Measurements from ENCODE around the gene PPID. TPM values are rescaled to one million over a fixed set of nuclear protein-coding genes. Genes with fewer than 3 reads are reported as not detected.
A peak's percentile ranks its signal among the peaks of the same experiment; 100 is the strongest.

PPID gene
- total and polyA plus RNA-seq, 2 donors (not counting 1 experiment from before 2014, with no cell fraction given): 9.4 to 23.7 TPM

DNA sequence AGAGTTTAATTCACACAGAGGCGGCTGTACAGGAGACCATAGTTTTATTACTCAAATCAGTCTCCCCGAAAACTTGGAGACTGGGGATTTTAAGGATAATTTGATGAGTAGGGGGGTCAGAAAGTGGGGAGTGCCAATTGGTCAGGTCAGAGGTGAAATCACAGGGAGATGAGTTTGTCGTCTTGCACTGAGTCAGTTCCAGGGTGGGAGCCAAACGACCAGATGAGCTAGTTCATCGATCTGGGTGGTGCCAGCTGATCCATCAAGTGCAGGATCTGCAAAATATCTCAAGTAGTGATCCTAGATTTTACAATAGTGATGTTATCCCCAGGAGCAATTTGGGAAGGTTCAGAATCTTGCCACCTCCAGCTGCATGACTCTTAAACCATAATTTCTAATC, 47.1 kb downstream of the PPID start:
- Mint-ChIP-seq H3K27me3 (no peaks in the 10 kb centered on the region), H3K27ac (no peak overlapping the region), H3K4me1 (peaks cover 15% of the 10 kb centered on the region), H3K4me3 (no peak overlapping the region), H3K9me3 (ENCODE audit: insufficient read depth) (no peaks in the 10 kb centered on the region)
- 100% methylated on average over 4 of the region's 5 CpGs for WGBS (ENCODE audit: insufficient coverage)
- Histone ChIP-seq H3K4me3 (ENCODE audit: control extremely low read depth in 1 of 5, extremely low read depth in 1 of 5, insufficient read depth in 1 of 5, low read depth in 2 of 5, low read length in 4 of 5) (no peak overlapping the region), H3K36me3 (replicated peaks in 1 of 2; ENCODE audit: control extremely low read depth in 1 of 2, control insufficient read depth in 1 of 2, extremely low read depth in 1 of 2, insufficient read depth in 2 of 2, low read length in 1 of 2) (no peaks in the 10 kb centered on the region), H3K27ac (ENCODE audit: low read length in 2 of 2) (no peak overlapping the region), H2AFZ (ENCODE audit: insufficient read depth, low read depth, low read length, poor library complexity, severe bottlenecking) (no peak overlapping the region), H3K79me2 (ENCODE audit: control insufficient read depth, insufficient read depth, low read length) (peaks cover 12% of the 10 kb centered on the region), H3K27me3 (replicated peaks in 1 of 4; ENCODE audit: control extremely low read depth in 1 of 4, control insufficient read depth in 3 of 4, insufficient read depth in 4 of 4, low read length in 3 of 4) (no peaks in the 10 kb centered on the region), H4K20me1 (ENCODE audit: control insufficient read depth, insufficient read depth, low read length, poor library complexity, severe bottlenecking) (no peaks in the 10 kb centered on the region), H3K9ac (ENCODE audit: low read length) (no peak overlapping the region), H3K9me3 (ENCODE audit: control extremely low read depth in 1 of 3, control insufficient read depth in 2 of 3, insufficient read depth in 1 of 3, low read length in 2 of 3) (no peaks in the 10 kb centered on the region), H3K4me2 (replicated peaks; ENCODE audit: low read depth, low read length, poor library complexity, severe bottlenecking) (no peak overlapping the region), H3K4me1 (ENCODE audit: control insufficient read depth in 2 of 2, insufficient read depth in 2 of 2, low read length in 2 of 2) (peaks cover 5 to 7% of the 10 kb centered on the region in 2 donors)
- ATAC-seq (ENCODE audit: low read depth) (no peak), DNase-seq (no peak)
- POLR2A ChIA-PET: no interaction called here
- intact Hi-C loops (cut with micrococcal nuclease): loop anchor here (10.0 kb wide), 1 partner anchor 399 kb away; no protein-coding TSS in a partner anchor
- TF ChIP-seq, protein P1, sequence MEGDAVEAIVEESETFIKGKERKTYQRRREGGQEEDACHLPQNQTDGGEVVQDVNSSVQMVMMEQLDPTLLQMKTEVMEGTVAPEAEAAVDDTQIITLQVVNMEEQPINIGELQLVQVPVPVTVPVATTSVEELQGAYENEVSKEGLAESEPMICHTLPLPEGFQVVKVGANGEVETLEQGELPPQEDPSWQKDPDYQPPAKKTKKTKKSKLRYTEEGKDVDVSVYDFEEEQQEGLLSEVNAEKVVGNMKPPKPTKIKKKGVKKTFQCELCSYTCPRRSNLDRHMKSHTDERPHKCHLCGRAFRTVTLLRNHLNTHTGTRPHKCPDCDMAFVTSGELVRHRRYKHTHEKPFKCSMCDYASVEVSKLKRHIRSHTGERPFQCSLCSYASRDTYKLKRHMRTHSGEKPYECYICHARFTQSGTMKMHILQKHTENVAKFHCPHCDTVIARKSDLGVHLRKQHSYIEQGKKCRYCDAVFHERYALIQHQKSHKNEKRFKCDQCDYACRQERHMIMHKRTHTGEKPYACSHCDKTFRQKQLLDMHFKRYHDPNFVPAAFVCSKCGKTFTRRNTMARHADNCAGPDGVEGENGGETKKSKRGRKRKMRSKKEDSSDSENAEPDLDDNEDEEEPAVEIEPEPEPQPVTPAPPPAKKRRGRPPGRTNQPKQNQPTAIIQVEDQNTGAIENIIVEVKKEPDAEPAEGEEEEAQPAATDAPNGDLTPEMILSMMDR (IDR thresholded peaks at IDR 0.05): no peak
- TF ChIP-seq EZH2 (IDR thresholded peaks at IDR 0.05; ENCODE audit: borderline replicate concordance, insufficient read depth, low read depth, low read length, poor library complexity, severe bottlenecking): no peak
- CTCF ChIA-PET: no interaction called here

DNA sequence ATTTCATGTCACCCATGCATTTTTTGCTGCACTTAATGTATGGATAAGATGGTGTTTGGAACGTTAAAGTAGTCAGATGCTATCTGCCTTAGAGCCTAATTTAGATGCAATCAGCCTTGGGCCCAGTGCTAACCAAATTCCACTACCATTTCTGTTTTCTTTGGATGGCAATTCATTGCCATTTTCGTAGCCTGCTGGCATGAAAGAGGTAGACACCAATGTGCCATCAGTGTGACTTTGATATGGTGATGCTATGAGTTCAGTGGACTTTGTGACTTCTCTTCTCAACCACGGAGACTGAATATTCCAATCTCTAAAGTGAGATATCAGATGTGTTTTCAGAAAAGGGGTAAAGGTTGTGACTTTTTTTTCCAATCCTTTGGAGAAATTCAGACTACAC, 49.6 kb downstream of the PPID start:
- H3K9ac ChIP-seq (ENCODE audit: low read length): no peak overlapping the region
- no peak overlapping the region for H2AFZ ChIP-seq (ENCODE audit: insufficient read depth, low read depth, low read length, poor library complexity, severe bottlenecking)
- no peaks in the 10 kb centered on the region for H4K20me1 ChIP-seq (ENCODE audit: control insufficient read depth, insufficient read depth, low read length, poor library complexity, severe bottlenecking)
- H3K4me2 ChIP-seq (replicated peaks; ENCODE audit: low read depth, low read length, poor library complexity, severe bottlenecking): no peak overlapping the region
- TF ChIP-seq, protein P1 (IDR thresholded peaks at IDR 0.05): no peak
- H3K27ac Mint-ChIP-seq: no peak overlapping the region
- H3K27me3 ChIP-seq (replicated peaks in 1 of 4; ENCODE audit: control extremely low read depth in 1 of 4, control insufficient read depth in 3 of 4, insufficient read depth in 4 of 4, low read length in 3 of 4): no peaks in the 10 kb centered on the region
- POLR2A ChIA-PET: no interaction called here
- H3K4me3 ChIP-seq (ENCODE audit: control extremely low read depth in 1 of 5, extremely low read depth in 1 of 5, insufficient read depth in 1 of 5, low read depth in 2 of 5, low read length in 4 of 5): no peak overlapping the region
- H3K9me3 ChIP-seq (ENCODE audit: control extremely low read depth in 1 of 3, control insufficient read depth in 2 of 3, insufficient read depth in 1 of 3, low read length in 2 of 3): no peaks in the 10 kb centered on the region
- WGBS (ENCODE audit: insufficient coverage): no CpG with 5 or more reads among the region's 3 CpGs
- H3K9me3 Mint-ChIP-seq (ENCODE audit: insufficient read depth): no peaks in the 10 kb centered on the region
- peaks cover 22% of the 10 kb centered on the region for H3K4me1 Mint-ChIP-seq
- DNase-seq (no peak), ATAC-seq (ENCODE audit: low read depth) (no peak)
- CTCF ChIA-PET: no interaction called here
- peak overlapping the region; percentile 39 for H3K4me3 Mint-ChIP-seq
- no peaks in the 10 kb centered on the region for H3K36me3 ChIP-seq (replicated peaks in 1 of 2; ENCODE audit: control extremely low read depth in 1 of 2, control insufficient read depth in 1 of 2, extremely low read depth in 1 of 2, insufficient read depth in 2 of 2, low read length in 1 of 2)
- H3K27me3 Mint-ChIP-seq: no peaks in the 10 kb centered on the region
- H3K4me1 ChIP-seq (ENCODE audit: control insufficient read depth in 2 of 2, insufficient read depth in 2 of 2, low read length in 2 of 2): peaks cover 12 to 13% of the 10 kb centered on the region in 2 donors
- peaks cover 12% of the 10 kb centered on the region for H3K79me2 ChIP-seq (ENCODE audit: control insufficient read depth, insufficient read depth, low read length)
- intact Hi-C loops (cut with micrococcal nuclease): loop anchor here (5.0 to 10.0 kb wide), 3 partner anchors 94 to 504 kb away; partner anchors contain the start of gene FNIP2
- no peak overlapping the region for H3K27ac ChIP-seq (ENCODE audit: low read length in 2 of 2)

Measured in B cell (primary cell).